Sigmoid colon (tissue), 7 donors: ENCODE measurements around the gene SOBP. TPM values are rescaled to one million over a fixed set of nuclear protein-coding genes. Genes with fewer than 3 reads are reported as not detected.
A peak's percentile ranks its signal among the peaks of the same experiment; 100 is the strongest.

ENCODE experiments used
- DNase-seq: peaks from one replicate; pipeline ENCODE4 v3.0.0-alpha.2; 2019
- H3K27ac ChIP-seq, 4 donors: fragments of 200-600 bp; sonication (generic); one replicate each; pipeline ENCODE4 v1.5.1; 2016 to 2019; ENCODE audit warnings: mild to moderate bottlenecking in 1 of 4
- H3K27me3 ChIP-seq, 3 donors: fragments of 200-600 bp; sonication (generic); one replicate each; pipeline ENCODE4 v1.5.1; 2019; ENCODE audit warnings: mild to moderate bottlenecking in 1 of 3
- H3K36me3 ChIP-seq, 4 donors: fragments of 200-600 bp; sonication (generic); one replicate each; pipeline ENCODE4 v1.5.1; 2016 to 2019
- H3K4me1 ChIP-seq, 4 donors: fragments of 200-600 bp; sonication (generic); one replicate each; pipeline ENCODE4 v1.5.1; 2017 to 2019
- H3K4me3 ChIP-seq, 4 donors: fragments of 200-600 bp; sonication (generic); one replicate each; pipeline ENCODE4 v1.5.1; 2017 to 2019; ENCODE audit warnings: mild to moderate bottlenecking in 2 of 4, moderate library complexity in 1 of 4
- H3K9me3 ChIP-seq, 4 donors: fragments of 200-600 bp in 3 of 4; sonication (generic) in 3 of 4; one replicate each; pipeline versions ENCODE4 v1.5.1 to v1.6.1; 2013 to 2019
- EP300 ChIP-seq, 4 donors: sonication (generic); formaldehyde crosslinking; IDR thresholded peaks; one replicate each; pipeline ENCODE4 v1.6.1; 2017; ENCODE audit warnings: antibody characterized with exemption in 4 of 4
- POLR2A ChIP-seq, 2 donors: fragments of 450-650 bp; IDR thresholded peaks; one replicate each; pipeline ENCODE4 v1.6.1; 2016; ENCODE audit warnings: antibody characterized with exemption in 2 of 2, mild to moderate bottlenecking in 2 of 2, moderate library complexity in 2 of 2
- POLR2AphosphoS5 ChIP-seq, 4 donors: sonication (generic); formaldehyde crosslinking; IDR thresholded peaks; one replicate each; pipeline ENCODE4 v1.6.1; 2017; ENCODE audit warnings: antibody characterized with exemption in 4 of 4
- WGBS, 2 donors: extraction: QIAGEN DNeasy Blood & Tissue Kit; methylation state at CpG; one replicate each; pipeline ENCODE4 v1.1.7; 2013; 5-methylcytosine and 5-hydroxymethylcytosine counted together
- intact Hi-C: fragments of 100-400 bp; cut with DNase I; formaldehyde crosslinking; loops from one replicate; pipeline ENCODE4 v1.15.1; 2023
- polyA plus RNA-seq, 3 donors: library from polyadenylated mRNA; stranded (reverse); fragments of 200-250 nt; gene quantifications; one replicate each; pipeline ENCODE4 v1.2.3, GENCODE V29; 2013
- total RNA-seq, 4 donors: library from RNA; depleted of rRNA; stranded (reverse); fragments of >200 nt; gene quantifications; one replicate each; pipeline ENCODE4 v1.1.0, GENCODE V29; 2016
- TF ChIP-seq, protein P1 (sequence below), 4 experiments: fragments of 450-650 bp in 3 of 4; fragments of 200-600 bp in 1 of 4; IDR thresholded peaks; one replicate each; pipeline ENCODE4 v1.5.1; 2016 to 2019; ENCODE audit warnings: antibody characterized with exemption in 4 of 4, mild to moderate bottlenecking in 3 of 4, moderate library complexity in 2 of 4
- donor health status: healthy with polysubstance abuse.
- donor health status: Bipolar disorder and iron deficiency.
- donor health status: healthy.

The SOBP gene
- total and polyA plus RNA-seq, 7 donors, result 1.2 to 38.5 (median 16.8) TPM

DNA sequence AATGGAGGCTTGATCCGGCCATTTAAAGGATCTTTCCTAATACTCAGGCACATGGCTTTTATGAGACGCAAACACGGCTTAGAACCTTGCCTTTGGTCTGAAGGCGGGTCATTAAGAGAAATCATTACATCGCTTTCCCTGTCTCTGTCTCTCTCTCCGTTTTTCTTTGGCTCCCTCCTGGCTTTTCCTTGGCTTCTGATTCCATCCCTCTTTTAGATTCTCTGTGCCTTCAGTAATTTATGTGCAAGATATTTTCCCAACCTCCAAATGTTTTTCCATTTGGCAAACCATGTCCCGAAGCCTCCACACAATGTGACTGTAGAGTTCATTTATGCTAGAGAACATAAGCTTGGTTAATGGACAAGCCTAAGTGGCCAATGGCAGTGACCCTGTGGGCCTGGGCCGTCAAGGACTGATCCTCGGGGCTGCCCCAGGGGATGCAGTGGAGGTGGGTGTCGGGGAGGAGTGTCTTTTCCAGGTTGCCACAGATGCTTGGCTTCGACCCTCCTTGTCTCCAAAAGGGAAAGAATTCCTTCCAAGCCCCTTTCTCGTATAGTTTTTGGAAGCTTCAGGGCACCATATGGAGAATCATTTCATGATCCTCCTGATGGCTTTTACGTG, 177.2 kb downstream of the SOBP start:
- no peaks in the 10 kb centered on the region for H3K27me3 ChIP-seq

DNA sequence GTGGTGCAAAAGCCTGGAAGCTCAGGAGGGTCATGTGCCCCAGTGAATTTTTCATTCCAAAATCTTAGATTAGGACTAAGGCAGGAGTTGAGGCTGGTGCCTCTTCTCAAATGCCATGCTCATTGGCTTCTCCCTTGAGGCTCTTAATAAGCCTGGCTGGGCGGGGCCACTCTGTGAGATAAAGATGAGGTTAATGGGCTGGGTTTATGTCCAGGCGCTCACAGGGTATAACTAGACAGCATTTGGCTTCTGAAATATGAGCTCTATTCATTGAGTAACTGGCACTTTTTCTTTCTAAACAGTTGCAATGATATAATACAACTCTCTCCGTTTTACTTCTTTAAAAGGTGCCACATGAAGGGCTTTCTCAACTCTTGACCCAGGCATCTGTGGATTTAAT, 177.9 kb downstream of the SOBP start:
- no peak for DNase-seq
- Histone ChIP-seq H3K4me3 (no peak overlapping the region), H3K9me3 (no peaks in the 10 kb centered on the region), H3K36me3 (no peaks in the 10 kb centered on the region), H3K27me3 (no peaks in the 10 kb centered on the region), H3K27ac (no peak overlapping the region), H3K4me1 (peaks cover 0 to 10% (median 3%) of the 10 kb centered on the region in 4 donors)
- no peak for TF ChIP-seq POLR2AphosphoS5 (IDR thresholded peaks at IDR 0.05)
- TF ChIP-seq POLR2A (IDR thresholded peaks at IDR 0.05), result no peak
- TF ChIP-seq, protein P1, sequence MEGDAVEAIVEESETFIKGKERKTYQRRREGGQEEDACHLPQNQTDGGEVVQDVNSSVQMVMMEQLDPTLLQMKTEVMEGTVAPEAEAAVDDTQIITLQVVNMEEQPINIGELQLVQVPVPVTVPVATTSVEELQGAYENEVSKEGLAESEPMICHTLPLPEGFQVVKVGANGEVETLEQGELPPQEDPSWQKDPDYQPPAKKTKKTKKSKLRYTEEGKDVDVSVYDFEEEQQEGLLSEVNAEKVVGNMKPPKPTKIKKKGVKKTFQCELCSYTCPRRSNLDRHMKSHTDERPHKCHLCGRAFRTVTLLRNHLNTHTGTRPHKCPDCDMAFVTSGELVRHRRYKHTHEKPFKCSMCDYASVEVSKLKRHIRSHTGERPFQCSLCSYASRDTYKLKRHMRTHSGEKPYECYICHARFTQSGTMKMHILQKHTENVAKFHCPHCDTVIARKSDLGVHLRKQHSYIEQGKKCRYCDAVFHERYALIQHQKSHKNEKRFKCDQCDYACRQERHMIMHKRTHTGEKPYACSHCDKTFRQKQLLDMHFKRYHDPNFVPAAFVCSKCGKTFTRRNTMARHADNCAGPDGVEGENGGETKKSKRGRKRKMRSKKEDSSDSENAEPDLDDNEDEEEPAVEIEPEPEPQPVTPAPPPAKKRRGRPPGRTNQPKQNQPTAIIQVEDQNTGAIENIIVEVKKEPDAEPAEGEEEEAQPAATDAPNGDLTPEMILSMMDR (IDR thresholded peaks at IDR 0.05), result no peak
- no peak for TF ChIP-seq EP300 (IDR thresholded peaks at IDR 0.05)
- intact Hi-C loops, result no loop called here
- 87 to 93% methylated on average over 3 of the region's 3 CpGs for WGBS, 2 donors

More for the DNA sequence above, 177.2 kb downstream of the SOBP start:
- 83 to 87% methylated on average over 13 of the region's 13 CpGs for WGBS, 2 donors
- no peaks in the 10 kb centered on the region for H3K9me3 ChIP-seq
- intact Hi-C loops, result no loop called here
- TF ChIP-seq POLR2A (IDR thresholded peaks at IDR 0.05), result no peak
- TF ChIP-seq POLR2AphosphoS5 (IDR thresholded peaks at IDR 0.05), result no peak
- TF ChIP-seq, protein P1 (IDR thresholded peaks at IDR 0.05), result no peak
- TF ChIP-seq EP300 (IDR thresholded peaks at IDR 0.05), result no peak
- H3K4me1 ChIP-seq, result peaks cover 0 to 10% (median 3%) of the 10 kb centered on the region in 4 donors
- no peaks in the 10 kb centered on the region for H3K36me3 ChIP-seq
- H3K4me3 ChIP-seq, result no peak overlapping the region
- H3K27ac ChIP-seq, result peak overlapping the region in 3 of 4 donors; percentile 40 to 47 (median 41)
- no peak for DNase-seq

DNA sequence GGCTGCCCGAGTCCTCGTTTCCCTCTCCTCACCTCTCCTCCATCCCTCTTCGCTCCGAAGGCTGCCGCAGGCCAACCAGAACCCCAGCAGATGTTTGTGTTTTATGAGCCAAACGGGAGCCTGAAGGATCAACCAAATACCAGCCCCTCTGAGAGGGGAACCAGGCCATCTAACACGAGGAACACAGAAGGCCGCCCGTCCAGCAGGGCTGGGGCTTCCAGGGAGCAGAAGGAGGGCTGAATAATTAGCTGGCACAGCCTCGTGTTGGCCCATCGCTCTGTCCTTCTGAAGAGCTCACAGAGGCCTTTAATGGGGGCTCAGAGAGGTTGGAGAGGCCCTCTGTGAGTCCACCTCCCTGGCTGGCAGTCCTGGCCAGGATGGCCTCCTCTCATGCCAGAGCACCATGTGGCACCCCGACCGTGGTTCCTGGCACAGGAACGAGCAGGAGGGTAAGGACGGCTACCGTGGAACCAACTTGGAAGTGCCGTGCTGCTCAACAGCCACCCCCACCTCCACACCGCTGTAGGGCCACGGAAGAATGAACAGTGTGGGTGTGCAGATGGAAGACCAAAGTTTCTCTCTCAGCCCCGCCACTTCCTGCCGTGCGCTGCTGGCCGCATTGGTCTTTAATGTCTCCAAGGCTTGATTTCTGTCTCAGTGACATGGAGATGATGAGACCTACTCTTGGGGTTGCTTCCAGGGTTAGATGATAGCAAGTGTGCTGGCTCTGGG, 179.0 kb downstream of the SOBP start:
- H3K27me3 ChIP-seq, result no peaks in the 10 kb centered on the region
- H3K27ac ChIP-seq, result no peak overlapping the region
- no peaks in the 10 kb centered on the region for H3K36me3 ChIP-seq
- DNase-seq, result no peak
- peaks cover 0 to 10% (median 3%) of the 10 kb centered on the region in 4 donors for H3K4me1 ChIP-seq
- TF ChIP-seq POLR2A (IDR thresholded peaks at IDR 0.05) (no peak), EP300 (IDR thresholded peaks at IDR 0.05) (no peak), POLR2AphosphoS5 (IDR thresholded peaks at IDR 0.05) (no peak)
- TF ChIP-seq, protein P1 (IDR thresholded peaks at IDR 0.05), result no peak
- H3K4me3 ChIP-seq, result no peak overlapping the region
- no peaks in the 10 kb centered on the region for H3K9me3 ChIP-seq
- WGBS, 2 donors, result 75 to 87% methylated on average over 23 of the region's 23 CpGs
- intact Hi-C loops, result no loop called here

DNA sequence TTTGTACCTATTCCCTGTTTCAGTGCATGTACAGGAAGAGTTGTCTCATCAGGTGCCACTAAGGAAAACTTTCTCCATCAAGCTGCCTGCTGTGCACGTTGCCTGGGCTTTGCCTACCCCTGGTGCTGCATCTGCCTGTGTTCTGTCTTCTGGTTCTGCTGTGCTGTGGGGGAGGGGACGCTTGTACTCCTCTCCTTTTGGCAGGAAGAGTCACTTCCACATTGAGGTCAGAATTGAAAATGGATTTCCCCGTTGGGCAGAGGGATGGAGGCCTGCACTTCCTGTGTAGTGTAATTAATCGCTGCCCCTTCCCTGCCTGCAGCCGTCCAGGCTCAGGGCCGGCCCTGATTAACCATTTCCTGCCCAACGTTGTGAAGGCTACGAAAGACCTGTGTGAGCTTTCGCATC, 180.9 kb downstream of the SOBP start:
- Histone ChIP-seq H3K27me3 (no peaks in the 10 kb centered on the region), H3K36me3 (no peaks in the 10 kb centered on the region), H3K9me3 (no peaks in the 10 kb centered on the region), H3K4me3 (no peak overlapping the region), H3K27ac (no peak overlapping the region), H3K4me1 (peaks cover 0 to 18% (median 7%) of the 10 kb centered on the region in 4 donors)
- peak; percentile 78 for DNase-seq
- TF ChIP-seq EP300 (IDR thresholded peaks at IDR 0.05) (no peak), POLR2AphosphoS5 (IDR thresholded peaks at IDR 0.05) (peak in 2 of 4 donors; percentile 5 to 15)
- WGBS, 2 donors, result 25 to 48% methylated on average over 9 of the region's 9 CpGs
- intact Hi-C loops, result no loop called here

DNA sequence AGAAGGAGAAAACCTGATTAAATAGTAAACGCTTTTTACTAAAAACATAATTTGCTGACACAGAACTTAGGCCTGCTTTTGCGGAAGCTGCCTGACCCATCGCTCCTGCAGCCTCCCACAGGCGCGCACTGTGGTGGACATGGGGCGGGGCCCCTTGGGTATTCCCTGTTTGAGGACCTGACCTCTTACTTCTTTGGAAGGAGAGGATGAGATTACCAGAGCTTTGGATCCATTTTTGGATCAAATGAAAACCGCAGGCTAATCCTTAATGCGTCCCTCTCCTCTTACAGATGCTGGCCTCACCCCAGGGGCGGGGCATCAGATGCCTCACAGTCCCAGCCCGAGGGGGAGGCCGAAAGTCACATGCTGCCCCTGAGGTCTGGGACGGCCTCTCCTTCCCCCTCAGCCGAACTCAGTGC, 183.2 kb downstream of the SOBP start:
- WGBS, 2 donors, result 65 to 80% methylated on average over 13 of the region's 13 CpGs
- no peaks in the 10 kb centered on the region for H3K27me3 ChIP-seq
- no peak overlapping the region for H3K4me3 ChIP-seq
- H3K9me3 ChIP-seq, result no peaks in the 10 kb centered on the region
- TF ChIP-seq POLR2AphosphoS5 (IDR thresholded peaks at IDR 0.05) (no peak), POLR2A (IDR thresholded peaks at IDR 0.05) (no peak), EP300 (IDR thresholded peaks at IDR 0.05) (no peak)
- TF ChIP-seq, protein P1 (IDR thresholded peaks at IDR 0.05), result no peak
- no peak for DNase-seq
- peaks cover 0 to 18% (median 7%) of the 10 kb centered on the region in 4 donors for H3K4me1 ChIP-seq
- no peak overlapping the region for H3K27ac ChIP-seq
- no peaks in the 10 kb centered on the region for H3K36me3 ChIP-seq
- intact Hi-C loops, result no loop called here
